CD4-positive, alpha-beta T cell treated with Interleukin-21 for 1 hour (primary cell): ENCODE measurements around the gene CRTAC1.
A peak's percentile ranks its signal among the peaks of the same experiment; 100 is the strongest.

Experiments used
- DNase-seq: peaks from one replicate; pipeline ENCODE4 v3.0.0-alpha.2; 2020

The CRTAC1 gene

DNA sequence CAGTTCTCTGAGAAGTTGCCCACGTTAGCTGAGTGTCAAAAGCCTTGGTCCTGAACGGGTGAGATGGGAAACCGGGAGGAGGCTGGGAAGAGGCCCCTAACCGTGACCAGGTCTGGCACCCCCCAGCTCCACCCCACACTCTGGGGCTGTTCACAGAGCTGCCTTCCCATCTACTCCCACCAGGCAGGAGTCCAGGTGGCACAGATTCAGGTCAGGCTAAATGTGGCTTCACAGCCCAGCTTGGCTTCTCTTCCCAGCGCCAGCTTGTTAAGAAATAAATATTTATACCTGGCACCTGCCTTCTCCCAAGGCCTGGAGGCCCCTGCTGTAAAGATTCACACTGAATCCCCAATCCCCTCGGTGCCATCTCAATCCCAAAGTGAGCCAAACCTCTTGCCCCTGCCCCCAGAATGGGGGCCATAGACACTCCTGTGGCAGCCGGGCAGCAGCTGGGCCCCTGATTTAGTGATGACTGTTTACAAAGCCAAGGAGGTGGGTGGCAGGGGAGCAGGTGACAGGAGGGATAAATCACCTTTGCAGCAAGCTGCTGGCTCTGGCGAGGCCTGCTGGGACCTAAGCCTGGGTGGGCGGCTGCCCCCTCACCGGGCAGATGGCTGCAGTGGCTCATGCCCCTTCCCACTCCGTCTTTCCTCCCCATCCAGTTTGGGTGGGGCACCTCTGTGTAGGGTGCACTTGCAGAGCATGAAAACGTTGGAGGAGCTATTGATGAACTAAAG lies 108.2 kb downstream of the CRTAC1 start:
- no peak for DNase-seq

DNA sequence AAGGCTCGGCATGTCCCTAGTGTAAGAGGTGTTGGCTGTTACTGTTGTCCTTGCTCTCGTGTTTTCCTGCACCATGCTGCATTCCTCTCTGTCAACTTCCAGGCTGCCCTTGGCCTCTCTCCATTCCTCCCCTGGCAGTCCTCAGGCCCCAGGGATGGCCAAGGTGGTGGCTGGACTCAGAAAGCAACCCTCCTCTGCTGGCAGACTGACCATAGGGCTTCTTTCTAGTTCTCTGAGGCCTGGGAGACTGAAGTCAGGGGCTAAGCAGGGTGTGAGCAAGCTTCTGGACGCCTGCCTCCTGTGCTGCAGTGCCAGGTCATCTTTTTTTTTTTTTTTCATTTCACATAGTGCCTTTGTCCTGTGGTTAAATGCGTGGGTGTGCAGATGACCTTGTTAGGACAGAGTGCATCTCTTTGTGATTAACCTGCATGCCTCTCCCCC lies 108.8 kb downstream of the CRTAC1 start:
- DNase-seq: no peak

- DNase-seq: no peak
Measured at GRCh38 chr10:97920865-97921264, 109.6 kb downstream of the CRTAC1 start.

DNA sequence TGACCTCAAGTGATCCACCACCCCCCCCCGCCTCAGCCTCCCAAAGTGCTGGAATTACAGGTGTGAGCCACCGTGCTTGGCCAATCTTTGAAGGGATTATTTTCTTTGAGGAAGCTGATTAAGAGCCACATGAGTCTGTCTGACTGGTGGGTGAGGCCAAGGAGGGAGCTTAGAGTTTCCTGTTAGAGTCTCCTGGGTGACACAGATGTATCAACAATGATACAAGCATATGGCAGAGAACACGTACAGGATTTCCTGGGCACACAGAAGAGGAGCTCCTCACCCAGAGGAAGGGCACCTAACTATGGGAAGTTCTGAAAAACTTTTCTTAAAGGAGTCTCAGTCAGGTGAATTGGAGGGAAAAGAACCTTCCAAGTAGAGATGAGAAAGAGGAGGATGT lies 111.4 kb downstream of the CRTAC1 start:
- DNase-seq: peak; percentile 8

DNA sequence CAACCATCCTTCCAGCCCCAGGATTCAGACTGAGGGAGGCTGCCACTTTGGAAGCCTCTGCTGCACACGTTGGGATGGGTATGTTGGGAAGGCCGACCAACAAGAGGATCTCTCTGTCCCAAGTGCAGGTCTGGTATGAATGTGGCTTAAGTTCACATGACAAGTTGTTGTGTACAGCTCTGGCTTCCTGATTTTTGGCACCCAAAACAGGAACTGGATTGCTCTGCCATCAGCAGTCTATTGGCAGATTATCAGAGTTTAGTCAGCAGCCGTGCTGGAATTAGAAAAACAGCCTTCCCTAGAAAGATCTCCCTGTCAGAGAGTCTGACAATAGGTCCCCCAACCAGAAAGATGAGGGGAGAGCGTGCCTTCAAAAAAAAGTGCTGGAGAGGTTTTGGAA lies 113.8 kb downstream of the CRTAC1 start:
- DNase-seq: no peak

GRCh38 chr10:97915346-97916131 lies 114.9 kb downstream of the CRTAC1 start:
- DNase-seq: no peak

DNA sequence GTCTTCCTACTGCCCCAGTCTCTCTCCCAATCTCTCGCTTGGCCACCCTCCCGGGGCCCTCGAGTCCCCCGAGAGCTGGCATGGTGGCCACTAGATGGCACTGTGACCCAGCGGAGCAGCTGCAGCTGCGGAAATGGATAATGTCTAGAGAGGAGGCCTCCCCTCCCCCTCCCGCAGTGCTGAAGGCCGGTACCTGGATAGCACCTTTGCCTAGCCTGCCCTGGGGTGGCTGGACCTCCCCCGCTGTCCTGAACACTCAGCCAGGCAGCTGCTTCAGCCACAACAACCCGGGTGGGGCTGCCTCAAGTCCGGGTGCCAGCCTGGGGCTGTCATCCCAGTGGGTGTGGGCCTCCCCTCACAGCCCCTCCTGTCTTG lies 115.6 kb downstream of the CRTAC1 start:
- peak; percentile 67 for DNase-seq

DNA sequence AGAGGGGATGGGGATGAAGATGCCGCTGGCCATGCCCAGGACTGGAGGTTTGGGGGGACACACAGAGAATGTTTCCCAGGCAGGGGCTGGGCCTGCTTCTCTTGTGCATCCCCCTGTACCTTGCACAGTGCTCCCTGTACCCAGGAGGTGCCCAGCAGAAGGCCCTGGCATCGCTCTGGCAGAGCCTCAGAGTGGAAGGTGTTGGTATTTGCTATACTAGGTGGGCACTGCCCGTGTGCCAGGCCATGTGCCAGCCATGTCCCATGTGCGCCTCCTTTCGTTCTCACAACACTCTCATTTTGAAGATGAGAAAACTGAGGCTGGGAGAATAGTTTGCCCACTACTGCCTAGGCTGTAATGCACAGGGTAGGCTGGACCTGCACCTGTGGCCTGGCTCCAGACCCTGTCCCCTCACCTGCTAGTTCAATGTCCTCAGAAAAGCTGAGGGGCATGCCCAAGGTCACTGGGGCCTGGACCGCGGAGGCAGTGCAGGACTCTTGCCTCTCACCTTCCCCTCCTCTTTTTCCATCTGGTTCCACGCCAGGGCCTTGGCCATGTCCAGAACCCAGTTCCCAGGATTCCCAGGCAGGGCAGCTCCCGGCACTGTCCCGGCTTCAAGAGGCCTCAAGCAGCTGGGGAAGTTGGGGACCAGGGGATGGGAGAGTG lies 116.1 kb downstream of the CRTAC1 start:
- DNase-seq: no peak

GRCh38 chr10:97913614-97914013 lies 116.8 kb downstream of the CRTAC1 start:
- no peak for DNase-seq

- no peak for DNase-seq
Measured at GRCh38 chr10:97913193-97913592, 117.2 kb downstream of the CRTAC1 start.

DNA sequence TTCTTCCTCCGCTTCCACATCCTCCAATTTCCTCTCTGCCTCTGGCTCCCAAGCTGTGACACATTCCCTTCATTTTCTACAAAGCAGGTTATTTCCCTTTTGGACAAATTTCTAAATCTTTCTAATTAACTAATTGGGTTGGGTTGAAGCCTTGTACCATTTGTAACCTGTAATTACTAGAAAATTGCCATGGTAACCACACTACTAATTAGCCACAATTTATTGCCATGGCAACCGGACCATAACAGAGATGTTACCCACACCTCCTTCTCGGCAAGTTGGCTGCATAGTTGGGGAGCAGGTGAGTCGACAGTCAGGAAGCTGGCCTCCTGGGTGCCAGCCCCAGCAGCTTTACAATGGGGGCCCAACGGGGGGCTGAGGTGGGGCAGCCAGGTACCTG lies 119.2 kb downstream of the CRTAC1 start:
- peak; percentile 2 for DNase-seq

GRCh38 chr10:97910661-97911060 lies 119.8 kb downstream of the CRTAC1 start:
- DNase-seq: no peak

DNA sequence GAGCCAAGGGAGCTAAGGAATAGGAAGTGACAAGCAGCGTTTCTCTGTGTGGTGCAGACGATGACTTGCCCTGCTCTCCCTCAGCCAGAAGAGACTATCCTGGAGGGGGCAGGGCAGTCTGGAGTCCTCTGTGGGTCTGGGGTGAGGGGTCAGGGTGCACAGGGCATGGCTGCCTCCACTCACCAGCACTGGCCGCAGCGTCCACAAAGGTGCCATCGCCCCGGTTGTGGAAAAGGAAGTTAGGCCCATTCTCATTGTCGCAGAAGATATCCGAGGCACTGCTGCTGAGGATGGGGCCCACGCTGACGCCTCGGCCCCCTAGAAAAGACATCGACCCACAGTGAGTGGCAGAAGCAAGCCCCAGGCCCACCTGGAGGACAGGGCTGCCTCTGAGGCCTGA lies 122.6 kb downstream of the CRTAC1 start:
- no peak for DNase-seq

DNA sequence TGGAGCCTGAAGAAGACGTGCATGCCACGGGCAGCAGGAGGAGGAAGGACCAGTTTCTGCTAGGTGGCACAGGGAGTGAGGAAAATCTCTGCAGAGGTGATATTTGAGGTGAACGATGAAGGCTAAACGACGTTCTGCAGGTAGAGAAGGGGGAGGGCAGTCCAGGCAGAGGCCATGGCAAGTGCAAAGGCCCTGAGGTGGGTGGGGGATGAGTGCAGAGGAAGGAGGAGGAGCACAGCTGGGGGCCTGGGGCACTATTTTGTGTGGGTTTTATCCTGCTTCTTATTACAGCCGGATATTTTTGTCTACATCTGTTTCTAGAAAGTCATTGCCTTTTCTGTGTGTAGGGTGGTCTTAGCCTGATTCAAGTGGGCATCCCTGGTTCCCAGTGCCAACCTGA lies 123.2 kb downstream of the CRTAC1 start:
- no peak for DNase-seq

- DNase-seq: no peak
Measured at GRCh38 chr10:97905276-97905675, 125.1 kb downstream of the CRTAC1 start.

DNA sequence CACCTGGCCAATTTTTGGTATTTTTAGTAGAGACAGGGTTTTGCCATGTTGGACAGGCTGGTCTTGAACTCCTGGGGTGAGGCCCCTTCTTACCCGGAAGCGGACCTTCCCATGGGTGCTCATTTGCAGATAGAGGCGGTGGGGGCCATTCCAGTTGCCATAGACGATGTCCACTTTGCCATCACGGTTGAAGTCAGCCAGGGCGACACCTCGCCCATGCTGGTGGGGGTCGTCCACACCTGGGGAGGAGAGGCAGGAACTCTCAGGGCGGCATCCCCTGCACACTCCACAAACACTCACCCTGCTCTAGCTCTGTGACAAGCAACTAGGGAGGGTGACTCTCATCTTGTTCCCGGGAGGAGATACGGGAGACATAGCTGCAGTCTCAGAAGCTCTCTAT lies 125.8 kb downstream of the CRTAC1 start:
- DNase-seq: no peak

GRCh38 chr10:97904018-97904381 lies 126.4 kb downstream of the CRTAC1 start:
- DNase-seq: no peak

GRCh38 chr10:97903128-97904017 lies 127.0 kb downstream of the CRTAC1 start:
- DNase-seq: no peak

DNA sequence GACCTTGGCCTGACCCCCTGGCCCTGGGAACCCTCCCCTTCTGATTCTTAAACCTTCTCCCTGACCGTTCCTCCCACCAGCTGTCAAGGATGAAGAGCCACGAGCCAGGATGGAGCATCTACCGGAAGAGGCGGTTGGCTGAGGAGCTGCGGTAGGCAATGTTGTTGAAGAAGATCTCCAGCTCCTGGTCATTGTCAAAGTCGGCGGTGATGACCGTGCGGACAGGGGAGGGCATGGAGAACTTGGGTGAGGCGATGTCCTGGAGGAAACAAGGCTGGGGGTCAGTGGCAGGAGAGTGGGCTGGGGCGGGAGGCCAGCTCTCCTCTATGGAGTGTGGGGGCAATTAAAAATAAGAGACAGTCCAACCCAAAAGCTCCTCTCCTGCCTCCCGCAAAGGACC lies 129.0 kb downstream of the CRTAC1 start:
- no peak for DNase-seq

DNA sequence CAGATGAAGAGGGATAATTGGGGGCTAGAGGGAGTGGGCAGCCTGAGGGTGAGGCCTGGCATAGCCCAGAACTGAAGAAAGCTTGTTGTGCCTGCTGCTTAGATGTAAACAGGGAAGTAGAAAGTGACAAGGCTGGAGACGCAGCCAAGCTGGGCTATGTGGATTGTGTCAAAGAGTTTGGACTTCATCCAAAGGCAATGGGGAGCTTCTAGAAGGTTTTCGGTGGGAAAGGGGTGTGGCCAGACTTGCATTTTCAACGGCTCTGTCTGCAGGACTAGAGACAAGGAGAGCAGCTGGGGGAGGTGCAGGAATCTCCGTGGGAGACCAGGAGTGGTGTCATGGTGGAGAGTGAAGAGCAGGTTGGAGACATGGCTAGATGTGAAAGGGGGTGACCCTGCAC lies 132.0 kb downstream of the CRTAC1 start:
- DNase-seq: no peak

DNA sequence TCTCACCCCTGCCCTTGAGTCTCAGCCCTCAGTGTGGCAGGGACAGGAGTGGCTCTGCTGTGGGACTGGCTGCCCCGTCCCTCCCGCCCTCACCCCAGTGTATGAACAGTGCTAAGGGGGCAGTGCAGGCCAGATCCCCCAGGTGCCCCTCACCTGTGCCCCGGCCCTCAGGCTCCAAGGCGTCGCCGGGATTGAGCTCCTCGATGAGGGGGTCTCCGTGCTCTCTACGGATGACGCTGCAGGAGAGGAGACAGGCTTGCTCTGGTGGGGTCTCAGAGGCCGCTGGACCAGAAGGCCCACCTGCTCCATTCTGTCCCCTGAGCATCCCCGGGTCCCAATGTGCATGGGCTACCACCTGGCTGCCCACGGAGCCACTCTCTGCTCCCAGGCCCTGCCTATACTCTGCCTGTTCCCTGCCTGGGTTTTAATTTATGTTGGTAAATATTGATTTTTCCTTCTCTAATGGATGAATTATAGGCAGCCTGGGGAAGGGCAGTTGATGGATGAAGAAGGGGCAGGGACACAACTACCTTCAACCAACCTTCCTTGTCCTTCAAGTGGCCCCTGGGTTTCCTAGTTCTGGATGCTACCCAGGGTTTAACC lies 133.6 kb downstream of the CRTAC1 start:
- DNase-seq: no peak

DNA sequence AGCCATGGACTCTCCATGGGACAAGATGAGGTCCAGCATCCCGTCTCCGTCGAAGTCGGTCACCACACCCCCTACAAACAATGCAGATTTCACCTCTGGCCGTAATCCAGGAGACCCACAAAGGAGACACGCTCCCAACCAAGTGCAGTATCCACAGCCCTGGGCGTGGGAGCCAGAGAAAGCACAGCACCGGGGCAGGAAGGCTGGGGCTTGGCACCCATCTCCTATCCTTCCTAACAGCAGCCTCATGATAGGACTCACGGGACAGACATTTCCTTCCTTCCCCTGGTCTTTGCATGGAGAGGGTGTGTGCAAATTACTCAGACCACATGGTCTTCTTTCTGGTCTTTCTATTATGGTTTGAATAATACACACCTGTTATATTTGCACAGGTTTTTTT lies 134.5 kb downstream of the CRTAC1 start:
- no peak for DNase-seq

- no peak for DNase-seq
Measured at GRCh38 chr10:97895084-97895483, 135.3 kb downstream of the CRTAC1 start.
